ENCODE measurements around the gene AKAIN1.

GRCh38 chr18:5142131-5142530, 54.9 kb downstream of the AKAIN1 start:
- TF ChIP-seq KDM1A (IDR thresholded peaks at IDR 0.05; ENCODE audit: borderline replicate concordance) (no peak), SMAD1 (IDR thresholded peaks at IDR 0.05; ENCODE audit: low read depth, partially characterized antibody) (no peak)

Measured in GM12878 (cell line).